ENCODE data around the gene TRAPPC3L. TPM values are rescaled to one million over a fixed set of nuclear protein-coding genes. Genes with fewer than 3 reads are reported as not detected.

Gene TRAPPC3L
- total and polyA plus RNA-seq, 2 of the 8 experiments (the other 6 are each of a cell fraction or from before 2014, with no cell fraction given): not detected

- POLR2A ChIA-PET (ENCODE audit: partially characterized antibody): interaction anchor here (1.1 to 1.6 kb wide), 2 partner anchors 22 to 179 kb away, joined by 3 to 6 read pairs; partner anchors contain the start of gene TSPYL1
- FAIRE-seq: no peak
These were observed 87.2 kb downstream of the TRAPPC3L start for GRCh38 chr6:116458264-116458663.

More at GRCh38 chr6:116458264-116458663, 87.2 kb downstream of the TRAPPC3L start:
- no peak overlapping the region for H3K9ac ChIP-seq (replicated peaks in 1 of 4; ENCODE audit: extremely low read depth in 1 of 4, low read depth in 3 of 4, low read length in 3 of 4)
- H3K23ac ChIP-seq (ENCODE audit: insufficient read length): no peak overlapping the region
- no peak overlapping the region for H3K18ac ChIP-seq (ENCODE audit: extremely low read depth, low read length)
- H4K20me1 ChIP-seq (replicated peaks in 1 of 2; ENCODE audit: control insufficient read depth in 1 of 2, insufficient read depth in 2 of 2, low read length in 2 of 2): no peaks in the 10 kb centered on the region
- no peak overlapping the region for H4K8ac ChIP-seq (ENCODE audit: extremely low read depth, insufficient read depth, low read length)
- H3K4me1 ChIP-seq (replicated peaks in 1 of 4; ENCODE audit: control insufficient read depth in 3 of 4, insufficient read depth in 4 of 4, low read length in 3 of 4): peaks cover 0 to 4% (median 3%) of the 10 kb centered on the region in 4 experiments; a peak in 6 of 7 replicates
- no peaks in the 10 kb centered on the region for H3K9me3 ChIP-seq (ENCODE audit: insufficient read depth in 2 of 2, low read depth in 1 of 2, low read length in 1 of 2)
- no peak overlapping the region for H2BK12ac ChIP-seq (ENCODE audit: low read depth, low read length)
- no peaks in the 10 kb centered on the region for H3K36me3 ChIP-seq (ENCODE audit: control insufficient read depth in 2 of 4, insufficient read depth in 4 of 4, low read length in 3 of 4)
- no peak overlapping the region for H3K27ac ChIP-seq (ENCODE audit: low read depth, low read length)
- no peak overlapping the region for H4K91ac ChIP-seq (replicated peaks; ENCODE audit: insufficient read length, low read length)
- no peak overlapping the region for H3K56ac ChIP-seq (replicated peaks; ENCODE audit: insufficient read length, low read depth, low read length)
- no peaks in the 10 kb centered on the region for H3K79me2 ChIP-seq (ENCODE audit: control insufficient read depth in 1 of 2, insufficient read depth in 2 of 2, low read length in 2 of 2)
- no peak overlapping the region for H2BK20ac ChIP-seq (ENCODE audit: low read length)
- CTCF ChIA-PET (ENCODE audit: partially characterized antibody): interaction anchor here (0.7 to 2.6 kb wide), 8 partner anchors 13 to 189 kb away, joined by 3 to 14 read pairs (median 4); no protein-coding TSS in a partner anchor
- H2BK15ac ChIP-seq (ENCODE audit: low read length): no peak overlapping the region
- peaks cover 4% of the 10 kb centered on the region; the same call in 1 of the 2 replicates for H3K23me2 ChIP-seq (ENCODE audit: low read depth, low read length)
- no peak for DNase-seq (ENCODE audit: low read depth in 1 of 2, low spot score in 2 of 2)
- H2BK5ac ChIP-seq (ENCODE audit: low read depth, low read length): no peak overlapping the region
- H3K4me3 ChIP-seq (ENCODE audit: extremely low read depth in 1 of 4, insufficient read depth in 2 of 4, low read depth in 3 of 4, low read length in 4 of 4): no peak overlapping the region
- 93% methylated on average over 9 of the region's 9 CpGs; no CpG with 5 or more reads in 1 of the 2 experiments for WGBS, 2 experiments (ENCODE audit: extremely low coverage in 1 of 2, insufficient coverage in 1 of 2, insufficient read length in 1 of 2, insufficient replicate concordance in 2 of 2, low coverage in 1 of 2, low lambda C conversion rate in 2 of 2, missing lambda C conversion rate in 1 of 2)
- H3K79me1 ChIP-seq (ENCODE audit: low read depth, low read length): no peaks in the 10 kb centered on the region
- H3K27me3 ChIP-seq (replicated peaks in 1 of 4; ENCODE audit: control insufficient read depth in 3 of 4, extremely low read depth in 1 of 4, insufficient read depth in 3 of 4, low read length in 3 of 4): peaks cover 8 to 30% (median 24%) of the 10 kb centered on the region in 4 experiments
- no peak overlapping the region for H2AFZ ChIP-seq (ENCODE audit: low read length)
- H4K5ac ChIP-seq (ENCODE audit: insufficient read length, low read depth, low read length): no peak overlapping the region
- H2BK120ac ChIP-seq (replicated peaks; ENCODE audit: low read depth, low read length): no peak overlapping the region
- H2AK5ac ChIP-seq (ENCODE audit: low read depth, low read length): no peak overlapping the region
- no peak for TF ChIP-seq CBX8 (IDR thresholded peaks at IDR 0.05; ENCODE audit: borderline replicate concordance, low read depth, low read length)
- TF ChIP-seq GTF2F1 (IDR thresholded peaks at IDR 0.05; ENCODE audit: borderline replicate concordance, low read depth, low read length): no peak
- TF ChIP-seq RBBP5 (IDR thresholded peaks at IDR 0.05; ENCODE audit: borderline replicate concordance, low read depth, low read length): no peak
- H3K4ac ChIP-seq (replicated peaks; ENCODE audit: insufficient read length, low read depth, low read length): no peak overlapping the region
- no peak overlapping the region for H3K14ac ChIP-seq (ENCODE audit: insufficient read length)
- H3K4me2 ChIP-seq (ENCODE audit: insufficient read depth in 1 of 2, low read depth in 2 of 2, low read length in 2 of 2): no peak overlapping the region

Data from H1 (cell line).